CD4-positive, CD25-positive, alpha-beta regulatory T cell (primary cell): Measurements from ENCODE around the gene TINAGL1. TPM values are rescaled to one million over a fixed set of nuclear protein-coding genes. Genes with fewer than 3 reads are reported as not detected.

Source experiments
- ATAC-seq, 2 donors: fragments of 150-1000 bp; cut with Tn5 transposase; one replicate each; pipeline ENCODE4 v1.10.0; 2021; ENCODE audit warnings: low read depth in 2 of 2, moderate number of reproducible peaks in 2 of 2, moderate library complexity in 1 of 2
- DNase-seq, 3 donors: peaks; one replicate each; pipeline versions ENCODE4 v3.0.0 to v3.0.0-alpha.2; 2012 to 2022; ENCODE audit warnings: mixed read lengths in 1 of 3
- H3K27ac ChIP-seq: one replicate; pipeline ENCODE4 v1.7.0; 2013; ENCODE audit warnings: mild to moderate bottlenecking, low read length; ENCODE audit not compliant: insufficient read depth, poor library complexity, severe bottlenecking
- H3K27me3 ChIP-seq: one replicate; pipeline ENCODE4 v1.7.0; 2013; ENCODE audit warnings: low read length; ENCODE audit not compliant: control insufficient read depth, insufficient read depth
- H3K36me3 ChIP-seq: one replicate; pipeline ENCODE4 v1.7.0; 2013; ENCODE audit warnings: mild to moderate bottlenecking, low read length, moderate library complexity; ENCODE audit not compliant: control insufficient read depth, insufficient read depth
- H3K4me1 ChIP-seq: 2 replicates; pipeline ENCODE4 v1.7.0; 2013; ENCODE audit warnings: mild to moderate bottlenecking, low read length; ENCODE audit not compliant: insufficient read depth, control insufficient read depth, poor library complexity, severe bottlenecking
- H3K4me3 ChIP-seq: one replicate; pipeline ENCODE4 v1.7.0; 2013; ENCODE audit warnings: low read depth, mild to moderate bottlenecking, low read length, moderate library complexity
- H3K9me3 ChIP-seq, 2 experiments: 1 replicate in 1 of 2; 2 replicates in 1 of 2; pipeline ENCODE4 v1.7.0; 2013; ENCODE audit warnings: low read length in 2 of 2, mild to moderate bottlenecking in 1 of 2, moderate library complexity in 1 of 2; ENCODE audit not compliant: control insufficient read depth in 2 of 2
- H3K27ac Mint-ChIP-seq, 3 donors: one replicate each; pipeline ENCODE4 v1.8.0; 2020 to 2022; ENCODE audit warnings: mild to moderate bottlenecking in 3 of 3, mixed read lengths in 3 of 3, moderate library complexity in 2 of 3
- H3K27me3 Mint-ChIP-seq: one replicate; pipeline ENCODE4 v1.8.0; 2022; ENCODE audit warnings: mild to moderate bottlenecking, mixed read lengths
- H3K36me3 Mint-ChIP-seq: one replicate; pipeline ENCODE4 v1.8.0; 2020; ENCODE audit warnings: mixed read lengths
- H3K4me1 Mint-ChIP-seq, 4 donors: one replicate each; pipeline ENCODE4 v1.8.0; 2020 to 2022; ENCODE audit warnings: mixed read lengths in 4 of 4, mild to moderate bottlenecking in 1 of 4
- H3K4me3 Mint-ChIP-seq, 4 donors: one replicate each; pipeline ENCODE4 v1.8.0; 2020 to 2022; ENCODE audit warnings: mild to moderate bottlenecking in 4 of 4, mixed read lengths in 4 of 4, moderate library complexity in 3 of 4
- H3K9me3 Mint-ChIP-seq, 7 donors: one replicate each; pipeline ENCODE4 v1.8.0; 2020 to 2022; ENCODE audit warnings: mixed read lengths in 7 of 7, mild to moderate bottlenecking in 3 of 7, moderate library complexity in 2 of 7
- polyA plus RNA-seq, 4 donors: library from polyadenylated mRNA; unstranded; fragments of 300-500 nt; fragmentation: Illumina TruSeq; gene quantifications; one replicate each; pipeline ENCODE4 v1.2.3, GENCODE V29; 2021
- total RNA-seq: library from RNA; stranded (reverse); gene quantifications from one replicate; pipeline ENCODE4 v1.2.3, GENCODE V29; 2022

Gene TINAGL1
- total and polyA plus RNA-seq, 5 donors from 2014 or later, result not detected

GRCh38 chr1:31624731-31625514 lies 48.6 kb downstream of the TINAGL1 start:
- H3K27me3 ChIP-seq, result no peaks in the 10 kb centered on the region
- peaks cover 0 to 2% (median 0%) of the 10 kb centered on the region in 7 donors for H3K9me3 Mint-ChIP-seq
- H3K4me3 ChIP-seq, result no peak overlapping the region
- peaks cover 25% of the 10 kb centered on the region for H3K36me3 Mint-ChIP-seq
- peak overlapping the region in 1 of 3 donors; percentile 85 for H3K27ac Mint-ChIP-seq
- H3K27me3 Mint-ChIP-seq, result no peaks in the 10 kb centered on the region
- no peak overlapping the region for H3K27ac ChIP-seq
- H3K9me3 ChIP-seq, result no peaks in the 10 kb centered on the region
- H3K36me3 ChIP-seq, result peaks cover 19% of the 10 kb centered on the region
- DNase-seq, result no peak
- H3K4me1 Mint-ChIP-seq, result peaks cover 0 to 9% (median 5%) of the 10 kb centered on the region in 4 donors
- no peak overlapping the region for H3K4me3 Mint-ChIP-seq
- H3K4me1 ChIP-seq, result no peaks in the 10 kb centered on the region
- no peak for ATAC-seq

- H3K27me3 ChIP-seq, result no peaks in the 10 kb centered on the region
- H3K27ac ChIP-seq, result no peak overlapping the region
- no peaks in the 10 kb centered on the region for H3K9me3 ChIP-seq
- ATAC-seq (no peak), DNase-seq (no peak)
- peaks cover 26% of the 10 kb centered on the region for H3K36me3 ChIP-seq
- Mint-ChIP-seq H3K27ac (no peak overlapping the region), H3K4me3 (no peak overlapping the region), H3K36me3 (peaks cover 30% of the 10 kb centered on the region), H3K27me3 (no peaks in the 10 kb centered on the region), H3K9me3 (peaks cover 0 to 2% (median 0%) of the 10 kb centered on the region in 7 donors), H3K4me1 (peaks cover 0 to 9% (median 5%) of the 10 kb centered on the region in 4 donors)
- H3K4me1 ChIP-seq, result no peaks in the 10 kb centered on the region
- H3K4me3 ChIP-seq, result no peak overlapping the region
Observed at GRCh38 chr1:31625561-31626222, 49.4 kb downstream of the TINAGL1 start.

GRCh38 chr1:31626223-31627207 lies 50.2 kb downstream of the TINAGL1 start:
- no peaks in the 10 kb centered on the region for H3K4me1 ChIP-seq
- H3K36me3 ChIP-seq, result peaks cover 34% of the 10 kb centered on the region
- no peaks in the 10 kb centered on the region for H3K27me3 ChIP-seq
- Mint-ChIP-seq H3K36me3 (peaks cover 30% of the 10 kb centered on the region), H3K27me3 (no peaks in the 10 kb centered on the region), H3K9me3 (peaks cover 0 to 2% (median 0%) of the 10 kb centered on the region in 7 donors), H3K4me3 (no peak overlapping the region), H3K27ac (peak overlapping the region in 1 of 3 donors; percentile 43), H3K4me1 (peaks cover 0 to 9% (median 5%) of the 10 kb centered on the region in 4 donors)
- H3K27ac ChIP-seq, result no peak overlapping the region
- H3K9me3 ChIP-seq, result no peaks in the 10 kb centered on the region
- no peak overlapping the region for H3K4me3 ChIP-seq
- no peak for DNase-seq
- ATAC-seq, result no peak

- H3K27me3 ChIP-seq, result no peaks in the 10 kb centered on the region
- Mint-ChIP-seq H3K9me3 (peaks cover 0 to 2% (median 0%) of the 10 kb centered on the region in 7 donors), H3K27ac (no peak overlapping the region), H3K4me3 (no peak overlapping the region), H3K27me3 (no peaks in the 10 kb centered on the region), H3K4me1 (peaks cover 0 to 9% (median 5%) of the 10 kb centered on the region in 4 donors), H3K36me3 (peaks cover 30% of the 10 kb centered on the region)
- DNase-seq (no peak), ATAC-seq (no peak)
- H3K4me3 ChIP-seq, result no peak overlapping the region
- no peaks in the 10 kb centered on the region for H3K9me3 ChIP-seq
- peaks cover 43% of the 10 kb centered on the region for H3K36me3 ChIP-seq
- H3K27ac ChIP-seq, result no peak overlapping the region
- no peaks in the 10 kb centered on the region for H3K4me1 ChIP-seq
Observed at GRCh38 chr1:31627301-31627929, 51.1 kb downstream of the TINAGL1 start.

DNA sequence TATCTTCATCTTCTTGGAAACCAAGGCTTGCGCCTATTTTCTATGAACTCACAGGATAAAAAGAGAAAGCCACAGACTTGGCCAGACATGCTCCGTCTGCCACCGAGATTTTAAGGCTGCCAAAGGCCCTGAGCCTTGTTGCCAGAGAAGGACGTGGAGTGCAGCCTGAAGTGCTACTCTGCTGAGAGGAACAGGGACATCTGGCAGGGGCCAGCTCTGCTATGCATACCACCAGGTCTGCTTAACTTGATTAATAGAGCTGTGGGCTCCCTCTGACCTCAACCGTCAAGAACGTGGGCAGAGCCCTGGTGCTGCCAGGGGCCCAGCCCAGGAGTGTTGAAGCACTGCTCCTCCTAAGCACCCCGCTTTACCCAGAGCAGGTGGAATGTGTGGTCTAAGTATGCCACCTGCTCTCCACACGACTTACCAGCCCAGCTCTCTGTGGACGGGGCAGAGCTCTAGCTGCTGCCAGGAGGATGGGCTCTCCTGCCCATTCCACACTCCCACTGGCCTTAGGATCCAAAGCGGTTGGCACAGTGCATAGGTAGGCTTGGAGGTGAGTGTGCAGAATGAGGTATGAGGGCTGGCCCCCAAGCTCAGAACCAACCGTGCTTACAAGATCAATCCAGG lies 51.7 kb downstream of the TINAGL1 start:
- Mint-ChIP-seq H3K4me1 (peaks cover 0 to 9% (median 5%) of the 10 kb centered on the region in 4 donors), H3K36me3 (peaks cover 30% of the 10 kb centered on the region), H3K27me3 (no peaks in the 10 kb centered on the region), H3K4me3 (no peak overlapping the region), H3K9me3 (peaks cover 0 to 2% (median 0%) of the 10 kb centered on the region in 7 donors), H3K27ac (no peak overlapping the region)
- no peaks in the 10 kb centered on the region for H3K27me3 ChIP-seq
- ATAC-seq (no peak), DNase-seq (no peak)
- no peak overlapping the region for H3K4me3 ChIP-seq
- H3K27ac ChIP-seq, result no peak overlapping the region
- peaks cover 49% of the 10 kb centered on the region for H3K36me3 ChIP-seq
- H3K9me3 ChIP-seq, result no peaks in the 10 kb centered on the region
- no peaks in the 10 kb centered on the region for H3K4me1 ChIP-seq

GRCh38 chr1:31628931-31629556 lies 52.7 kb downstream of the TINAGL1 start:
- Mint-ChIP-seq H3K4me3 (no peak overlapping the region), H3K4me1 (peaks cover 0 to 7% (median 3%) of the 10 kb centered on the region in 4 donors), H3K36me3 (peaks cover 26% of the 10 kb centered on the region), H3K9me3 (peaks cover 0 to 2% (median 0%) of the 10 kb centered on the region in 7 donors), H3K27ac (no peak overlapping the region), H3K27me3 (no peaks in the 10 kb centered on the region)
- no peak overlapping the region for H3K27ac ChIP-seq
- no peaks in the 10 kb centered on the region for H3K9me3 ChIP-seq
- H3K27me3 ChIP-seq, result no peaks in the 10 kb centered on the region
- H3K4me3 ChIP-seq, result no peak overlapping the region
- no peaks in the 10 kb centered on the region for H3K4me1 ChIP-seq
- peaks cover 53% of the 10 kb centered on the region for H3K36me3 ChIP-seq
- DNase-seq (no peak), ATAC-seq (no peak)
